Thyroid gland (tissue), 4 donors: Measurements from ENCODE around the gene BLNK.

Experiments
- POLR2A ChIP-seq, 2 donors: fragments of 450-650 bp; IDR thresholded peaks; one replicate each; pipeline ENCODE4 v1.6.1; 2017; ENCODE audit warnings: antibody characterized with exemption in 2 of 2, mild to moderate bottlenecking in 2 of 2, moderate library complexity in 1 of 2
- TF ChIP-seq, protein P1 (sequence below), 6 experiments: fragments of 200-600 bp in 3 of 6; fragments of 450-650 bp in 3 of 6; sonication (generic) in 3 of 6; IDR thresholded peaks; one replicate each; pipeline ENCODE4 v1.5.1; 2016 to 2019; ENCODE audit warnings: antibody characterized with exemption in 6 of 6, mild to moderate bottlenecking in 2 of 6, inconsistent platforms in 1 of 6, moderate library complexity in 1 of 6

DNA sequence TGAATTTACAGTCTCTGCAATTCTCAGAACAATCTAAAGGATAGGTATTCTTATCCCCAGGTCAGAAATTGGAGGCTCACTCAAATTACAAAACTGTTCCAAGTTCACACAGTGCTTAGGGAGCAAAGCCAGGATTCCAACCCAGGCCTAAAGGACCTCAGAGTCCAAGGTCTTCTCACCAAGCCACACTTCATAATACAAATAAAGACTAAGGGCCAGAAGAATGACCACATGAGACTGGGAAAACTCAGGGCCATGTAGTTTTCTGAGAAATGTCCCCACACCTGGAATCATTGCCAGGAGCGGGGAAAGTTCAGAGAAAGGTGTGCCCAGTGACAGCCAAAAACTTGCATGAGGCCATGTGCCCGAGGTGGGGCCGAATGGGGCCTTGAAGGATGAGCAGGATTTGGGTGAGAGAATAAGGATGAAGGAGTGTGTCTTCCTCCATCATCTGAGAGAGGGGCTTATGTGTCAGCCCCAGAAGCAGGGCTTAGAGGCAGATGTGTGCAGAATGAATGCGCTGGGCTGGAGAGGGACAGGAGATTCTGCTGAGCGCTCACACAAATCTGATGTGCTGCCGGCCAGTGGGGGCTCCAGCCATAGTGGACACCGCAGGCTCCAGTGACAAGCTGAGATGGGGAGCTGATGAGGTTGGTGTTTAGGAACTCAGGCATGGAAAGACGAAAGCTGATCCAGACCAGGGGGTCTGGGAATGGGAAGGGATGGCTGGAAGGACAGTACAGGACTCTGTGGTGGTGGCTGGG lies 35.9 kb downstream of the BLNK start:
- TF ChIP-seq, protein P1, sequence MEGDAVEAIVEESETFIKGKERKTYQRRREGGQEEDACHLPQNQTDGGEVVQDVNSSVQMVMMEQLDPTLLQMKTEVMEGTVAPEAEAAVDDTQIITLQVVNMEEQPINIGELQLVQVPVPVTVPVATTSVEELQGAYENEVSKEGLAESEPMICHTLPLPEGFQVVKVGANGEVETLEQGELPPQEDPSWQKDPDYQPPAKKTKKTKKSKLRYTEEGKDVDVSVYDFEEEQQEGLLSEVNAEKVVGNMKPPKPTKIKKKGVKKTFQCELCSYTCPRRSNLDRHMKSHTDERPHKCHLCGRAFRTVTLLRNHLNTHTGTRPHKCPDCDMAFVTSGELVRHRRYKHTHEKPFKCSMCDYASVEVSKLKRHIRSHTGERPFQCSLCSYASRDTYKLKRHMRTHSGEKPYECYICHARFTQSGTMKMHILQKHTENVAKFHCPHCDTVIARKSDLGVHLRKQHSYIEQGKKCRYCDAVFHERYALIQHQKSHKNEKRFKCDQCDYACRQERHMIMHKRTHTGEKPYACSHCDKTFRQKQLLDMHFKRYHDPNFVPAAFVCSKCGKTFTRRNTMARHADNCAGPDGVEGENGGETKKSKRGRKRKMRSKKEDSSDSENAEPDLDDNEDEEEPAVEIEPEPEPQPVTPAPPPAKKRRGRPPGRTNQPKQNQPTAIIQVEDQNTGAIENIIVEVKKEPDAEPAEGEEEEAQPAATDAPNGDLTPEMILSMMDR (IDR thresholded peaks at IDR 0.05), result no peak
- TF ChIP-seq POLR2A (IDR thresholded peaks at IDR 0.05), result no peak
